ENCODE measurements around the gene POLR1B.
A peak's percentile ranks its signal among the peaks of the same experiment; 100 is the strongest.
"Not testable (repeated sequence)": the region's sequence is repeated elsewhere in the genome, so short reads cannot be mapped to it uniquely, and the experiment has no call there.

The POLR1B gene

GRCh38 chr2:112542123-112542983 lies at the start of gene POLR1B:
TSS of gene POLR1B (plus strand) at chr2:112542465. CDS start at chr2:112542495, 30 bp downstream.
- DNase-seq (ENCODE audit: extremely low read depth, low read depth): peak; percentile 64
- H3K4me3 ChIP-seq (replicated peaks; ENCODE audit: low read depth, low read length): peak within 1 kb of the TSS; percentile 95
- no peak for TF ChIP-seq CTCF (IDR thresholded peaks at IDR 0.05; ENCODE audit: low read depth, low read length, missing control alignments)

DNA sequence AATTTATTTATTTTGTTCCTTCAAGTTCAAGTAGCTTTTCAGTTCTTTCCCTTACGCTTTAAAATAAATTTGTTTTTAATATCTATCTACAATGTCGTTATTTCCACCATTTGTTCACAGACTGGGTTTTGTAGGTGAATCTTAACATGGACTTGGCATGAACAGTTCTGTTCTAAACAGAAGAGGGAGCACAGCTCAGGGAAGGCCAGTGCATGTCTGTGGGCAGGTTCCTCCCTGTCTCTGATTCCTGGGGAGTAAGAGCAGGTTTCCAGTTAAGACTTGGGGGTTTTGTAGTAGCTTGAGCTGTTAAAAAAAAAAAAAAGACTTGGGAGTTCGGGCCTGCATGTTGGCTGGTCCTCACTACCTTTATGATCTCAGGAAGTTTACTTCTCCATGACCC lies 49.2 kb upstream of the POLR1B start:
- DNase-seq (ENCODE audit: extremely low read depth, low read depth): no peak
- H3K4me3 ChIP-seq (replicated peaks; ENCODE audit: low read depth, low read length): no peak overlapping the region
- peak; percentile 2 for TF ChIP-seq CTCF (IDR thresholded peaks at IDR 0.05; ENCODE audit: low read depth, low read length, missing control alignments)

GRCh38 chr2:112493858-112494648 lies 48.2 kb upstream of the POLR1B start:
- TF ChIP-seq CTCF (IDR thresholded peaks at IDR 0.05; ENCODE audit: low read depth, low read length, missing control alignments): no peak
- no peak overlapping the region for H3K4me3 ChIP-seq (replicated peaks; ENCODE audit: low read depth, low read length)
- DNase-seq (ENCODE audit: extremely low read depth, low read depth): no peak

DNA sequence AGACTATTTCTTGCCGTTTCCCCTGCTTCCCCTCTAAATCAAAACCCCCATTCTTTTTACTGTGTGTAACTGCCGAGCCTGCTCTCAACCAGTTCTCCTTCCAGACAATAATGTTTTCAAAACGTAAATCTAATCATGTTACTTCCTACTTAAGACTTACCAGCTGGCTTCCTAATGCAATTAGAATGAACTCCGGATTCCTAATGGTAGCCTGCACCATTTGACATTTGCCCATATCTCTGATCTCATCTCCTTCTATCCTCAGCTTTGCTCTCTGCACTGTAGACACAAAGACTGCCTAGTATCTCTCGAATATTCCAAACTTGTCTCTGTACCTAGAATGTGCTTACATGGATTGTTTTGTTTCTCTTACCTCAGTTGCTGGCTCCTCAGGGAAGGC lies 47.4 kb upstream of the POLR1B start:
- TF ChIP-seq CTCF (IDR thresholded peaks at IDR 0.05; ENCODE audit: low read depth, low read length, missing control alignments): no peak

GRCh38 chr2:112495878-112496277 lies 46.4 kb upstream of the POLR1B start:
- not testable (repeated sequence) for DNase-seq (ENCODE audit: extremely low read depth, low read depth)

More for the DNA sequence above, 47.4 kb upstream of the POLR1B start:
- DNase-seq (ENCODE audit: extremely low read depth, low read depth): no peak
- H3K4me3 ChIP-seq (replicated peaks; ENCODE audit: low read depth, low read length): no peak overlapping the region

DNA sequence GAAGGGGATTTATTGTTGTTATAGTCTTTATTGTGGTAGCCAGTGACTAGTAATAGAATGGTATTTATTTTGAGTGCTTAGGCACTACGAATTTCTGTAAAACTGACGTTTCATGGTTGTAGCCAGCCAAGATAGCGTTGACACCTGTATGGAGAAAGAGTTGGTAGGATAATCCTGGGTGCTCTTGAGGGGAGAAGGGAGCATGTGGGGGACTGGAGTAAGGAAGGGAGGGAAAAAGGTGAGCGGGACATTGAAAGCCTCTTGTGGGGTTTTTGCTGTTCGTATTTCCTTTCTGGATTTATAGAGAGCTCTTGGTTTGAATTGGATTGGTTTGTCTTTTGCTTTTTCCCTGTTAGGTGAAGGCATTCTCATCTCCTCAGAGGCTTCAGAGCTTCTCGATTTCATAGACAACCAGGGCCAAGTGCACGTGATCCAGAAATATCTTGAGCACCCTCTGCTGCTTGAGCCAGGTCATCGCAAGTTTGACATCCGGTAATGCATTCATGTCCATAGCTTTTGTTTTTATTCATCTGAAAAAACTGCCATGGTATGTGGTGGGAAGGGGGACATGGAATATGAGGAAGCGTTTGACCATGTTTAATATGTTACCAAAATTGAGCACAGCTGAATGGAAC lies 41.3 kb upstream of the POLR1B start:
- H3K4me3 ChIP-seq (replicated peaks; ENCODE audit: low read depth, low read length); DNase-seq (ENCODE audit: extremely low read depth, low read depth): not testable (repeated sequence)
- peak; percentile 19 for TF ChIP-seq CTCF (IDR thresholded peaks at IDR 0.05; ENCODE audit: low read depth, low read length, missing control alignments)

More at GRCh38 chr2:112495878-112496277, 46.4 kb upstream of the POLR1B start:
- not testable (repeated sequence) for H3K4me3 ChIP-seq (replicated peaks; ENCODE audit: low read depth, low read length)

GRCh38 chr2:112509239-112509998 lies 32.8 kb upstream of the POLR1B start:
- not testable (repeated sequence) for DNase-seq (ENCODE audit: extremely low read depth, low read depth); H3K4me3 ChIP-seq (replicated peaks; ENCODE audit: low read depth, low read length)

All from HFF-Myc (cell line).